Suprapubic skin (tissue), 3 donors: ENCODE results near the gene RNF111.

Experiments used
- EP300 ChIP-seq: sonication (generic); formaldehyde crosslinking; IDR thresholded peaks from one replicate; pipeline ENCODE4 v1.6.1; 2017; ENCODE audit warnings: antibody characterized with exemption
- POLR2A ChIP-seq, 2 donors: fragments of 450-650 bp; IDR thresholded peaks; one replicate each; pipeline ENCODE4 v1.6.1; 2017; ENCODE audit warnings: antibody characterized with exemption in 2 of 2, mild to moderate bottlenecking in 2 of 2, moderate library complexity in 2 of 2
- TF ChIP-seq, protein P1 (sequence below), 2 donors: fragments of 200-600 bp in 1 of 2; fragments of 450-650 bp in 1 of 2; sonication (generic) in 1 of 2; IDR thresholded peaks; one replicate each; pipeline ENCODE4 v1.5.1; 2016 to 2019; ENCODE audit warnings: antibody characterized with exemption in 2 of 2, mild to moderate bottlenecking in 1 of 2, moderate library complexity in 1 of 2

DNA sequence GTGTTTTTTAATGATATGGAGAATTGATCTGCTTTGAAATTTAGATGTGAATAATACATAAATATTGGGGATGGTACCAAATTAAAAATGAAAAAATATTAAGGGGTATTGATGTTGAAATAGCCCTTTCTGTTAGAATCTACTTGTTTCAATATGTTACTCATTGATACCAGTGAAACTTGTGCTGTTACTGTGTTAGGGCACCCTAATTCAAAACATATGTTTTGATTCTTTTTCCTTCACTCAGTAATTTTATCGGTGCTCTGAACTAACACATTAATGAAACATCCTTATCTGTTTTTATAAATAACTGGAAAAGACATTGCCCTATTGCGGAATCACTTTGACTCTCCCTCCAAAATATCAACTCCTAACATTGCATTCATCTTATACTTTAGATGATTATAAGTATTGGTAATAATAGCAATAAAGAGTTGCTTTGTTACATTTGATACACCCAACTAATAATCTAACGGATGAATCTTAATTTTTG lies 65.5 kb downstream of the RNF111 start:
- TF ChIP-seq POLR2A (IDR thresholded peaks at IDR 0.05) (no peak), EP300 (no peak)
- TF ChIP-seq, protein P1, sequence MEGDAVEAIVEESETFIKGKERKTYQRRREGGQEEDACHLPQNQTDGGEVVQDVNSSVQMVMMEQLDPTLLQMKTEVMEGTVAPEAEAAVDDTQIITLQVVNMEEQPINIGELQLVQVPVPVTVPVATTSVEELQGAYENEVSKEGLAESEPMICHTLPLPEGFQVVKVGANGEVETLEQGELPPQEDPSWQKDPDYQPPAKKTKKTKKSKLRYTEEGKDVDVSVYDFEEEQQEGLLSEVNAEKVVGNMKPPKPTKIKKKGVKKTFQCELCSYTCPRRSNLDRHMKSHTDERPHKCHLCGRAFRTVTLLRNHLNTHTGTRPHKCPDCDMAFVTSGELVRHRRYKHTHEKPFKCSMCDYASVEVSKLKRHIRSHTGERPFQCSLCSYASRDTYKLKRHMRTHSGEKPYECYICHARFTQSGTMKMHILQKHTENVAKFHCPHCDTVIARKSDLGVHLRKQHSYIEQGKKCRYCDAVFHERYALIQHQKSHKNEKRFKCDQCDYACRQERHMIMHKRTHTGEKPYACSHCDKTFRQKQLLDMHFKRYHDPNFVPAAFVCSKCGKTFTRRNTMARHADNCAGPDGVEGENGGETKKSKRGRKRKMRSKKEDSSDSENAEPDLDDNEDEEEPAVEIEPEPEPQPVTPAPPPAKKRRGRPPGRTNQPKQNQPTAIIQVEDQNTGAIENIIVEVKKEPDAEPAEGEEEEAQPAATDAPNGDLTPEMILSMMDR (IDR thresholded peaks at IDR 0.05), result no peak
